ENCODE measurements around the gene ERBB4. TPM values are rescaled to one million over a fixed set of nuclear protein-coding genes. Genes with fewer than 3 reads are reported as not detected.

The ERBB4 gene
- total RNA-seq, 1 donor from 2014 or later = 25.3 TPM

GRCh38 chr2:212549463-212549862 lies 10.9 kb upstream of the ERBB4 start:
- ATAC-seq (no peak), DNase-seq (no peak)
- H3K27me3 ChIP-seq (ENCODE audit: low read depth) = no peaks in the 10 kb centered on the region
- no peaks in the 10 kb centered on the region for H3K4me1 ChIP-seq
- no peaks in the 10 kb centered on the region for H3K36me3 ChIP-seq
- no peak for TF ChIP-seq CTCF (IDR thresholded peaks at IDR 0.05)
- intact Hi-C loops (cut with DNase I) = no loop called here
- H3K27ac ChIP-seq = no peak overlapping the region
- no peak overlapping the region for H3K4me3 ChIP-seq
- no peaks in the 10 kb centered on the region for H3K9me3 ChIP-seq

GRCh38 chr2:212548455-212548819 lies 9.8 kb upstream of the ERBB4 start:
- H3K4me3 ChIP-seq = no peak overlapping the region
- ATAC-seq (peak in 1 of 2 donors; percentile 74), DNase-seq (no peak)
- H3K36me3 ChIP-seq = no peaks in the 10 kb centered on the region
- intact Hi-C loops (cut with DNase I) = no loop called here
- H3K27ac ChIP-seq = no peak overlapping the region
- H3K4me1 ChIP-seq = no peaks in the 10 kb centered on the region
- peak; percentile 37 for TF ChIP-seq CTCF (IDR thresholded peaks at IDR 0.05)
- no peaks in the 10 kb centered on the region for H3K27me3 ChIP-seq (ENCODE audit: low read depth)
- H3K9me3 ChIP-seq = no peaks in the 10 kb centered on the region

GRCh38 chr2:212547716-212548454 lies 9.3 kb upstream of the ERBB4 start:
- no peak for TF ChIP-seq CTCF (IDR thresholded peaks at IDR 0.05)
- intact Hi-C loops (cut with DNase I) = no loop called here
- Histone ChIP-seq H3K4me3 (no peak overlapping the region), H3K9me3 (no peaks in the 10 kb centered on the region), H3K4me1 (no peaks in the 10 kb centered on the region), H3K36me3 (no peaks in the 10 kb centered on the region), H3K27ac (no peak overlapping the region), H3K27me3 (ENCODE audit: low read depth) (no peaks in the 10 kb centered on the region)
- no peak for ATAC-seq
- no peak for DNase-seq

- H3K27ac ChIP-seq = no peak overlapping the region
- TF ChIP-seq CTCF (IDR thresholded peaks at IDR 0.05) = no peak
- H3K4me3 ChIP-seq = no peak overlapping the region
- DNase-seq (no peak), ATAC-seq (no peak)
- no peaks in the 10 kb centered on the region for H3K36me3 ChIP-seq
- H3K27me3 ChIP-seq (ENCODE audit: low read depth) = no peaks in the 10 kb centered on the region
- no peaks in the 10 kb centered on the region for H3K9me3 ChIP-seq
- no peaks in the 10 kb centered on the region for H3K4me1 ChIP-seq
- intact Hi-C loops (cut with DNase I) = no loop called here
Observed at GRCh38 chr2:212546669-212547068, 8.1 kb upstream of the ERBB4 start.

GRCh38 chr2:212540341-212540740 lies 1.7 kb upstream of the ERBB4 start:
- Histone ChIP-seq H3K27me3 (ENCODE audit: low read depth) (peaks cover 30% of the 10 kb centered on the region), H3K4me3 (no peak overlapping the region), H3K27ac (no peak overlapping the region), H3K9me3 (no peaks in the 10 kb centered on the region), H3K4me1 (peaks cover 12% of the 10 kb centered on the region), H3K36me3 (no peaks in the 10 kb centered on the region)
- DNase-seq = no peak
- intact Hi-C loops (cut with DNase I) = no loop called here
- TF ChIP-seq CTCF (IDR thresholded peaks at IDR 0.05) = no peak
- ATAC-seq = no peak
